Glomerular visceral epithelial cell (primary cell): ENCODE measurements around the gene HPCAL1.

ENCODE experiments used
- DNase-seq: peaks from one replicate; pipeline ENCODE4 v3.0.0-alpha.2; 2016; ENCODE audit errors: extremely low spot score

The HPCAL1 gene

GRCh38 chr2:10336283-10336682 lies 33.6 kb downstream of the HPCAL1 start:
- DNase-seq, result no peak

- no peak for DNase-seq
Measured at GRCh38 chr2:10337449-10338269, 35.0 kb downstream of the HPCAL1 start.

GRCh38 chr2:10338270-10339188 lies 35.8 kb downstream of the HPCAL1 start:
- DNase-seq, result no peak

- no peak for DNase-seq
Measured at GRCh38 chr2:10339647-10340592, 37.2 kb downstream of the HPCAL1 start.

- DNase-seq, result no peak
Measured at GRCh38 chr2:10340593-10340975, 37.9 kb downstream of the HPCAL1 start.

GRCh38 chr2:10341193-10341592 lies 38.5 kb downstream of the HPCAL1 start:
- no peak for DNase-seq

- no peak for DNase-seq
Measured at GRCh38 chr2:10342245-10342951, 39.7 kb downstream of the HPCAL1 start.

- DNase-seq, result no peak
Measured at GRCh38 chr2:10343191-10343590, 40.5 kb downstream of the HPCAL1 start.

GRCh38 chr2:10343658-10344057 lies 41.0 kb downstream of the HPCAL1 start:
- DNase-seq, result no peak

- DNase-seq, result no peak
Measured at GRCh38 chr2:10344105-10345066, 41.7 kb downstream of the HPCAL1 start.

- DNase-seq, result no peak
Measured at GRCh38 chr2:10345126-10345525, 42.4 kb downstream of the HPCAL1 start.

- DNase-seq, result no peak
Measured at GRCh38 chr2:10345813-10346212, 43.1 kb downstream of the HPCAL1 start.

- DNase-seq, result peak; percentile 50
Measured at GRCh38 chr2:10346929-10347561, 44.3 kb downstream of the HPCAL1 start.

GRCh38 chr2:10347562-10347948 lies 44.9 kb downstream of the HPCAL1 start:
- peak; percentile 42 for DNase-seq

GRCh38 chr2:10348891-10349290 lies 46.2 kb downstream of the HPCAL1 start:
- DNase-seq, result no peak

- no peak for DNase-seq
Measured at GRCh38 chr2:10350761-10351160, 48.1 kb downstream of the HPCAL1 start.

GRCh38 chr2:10352361-10352760 lies 49.7 kb downstream of the HPCAL1 start:
- DNase-seq, result no peak

- DNase-seq, result no peak
Measured at GRCh38 chr2:10352972-10353371, 50.3 kb downstream of the HPCAL1 start.

- DNase-seq, result no peak
Measured at GRCh38 chr2:10353931-10354330, 51.2 kb downstream of the HPCAL1 start.
